HFFc6 (cell line): ENCODE data around the gene RBM26. TPM values are rescaled to one million over a fixed set of nuclear protein-coding genes. Genes with fewer than 3 reads are reported as not detected.

Experiments
- DNase-seq: peaks from one replicate; pipeline ENCODE4 v3.0.0-alpha.2; 2018
- H3K27ac Mint-ChIP-seq: 2 replicates; pipeline ENCODE4 v1.8.0; 2020; ENCODE audit warnings: mild to moderate bottlenecking, mixed read lengths
- H3K27me3 Mint-ChIP-seq: 2 replicates; pipeline ENCODE4 v1.8.0; 2021; ENCODE audit warnings: mild to moderate bottlenecking, moderate library complexity, mixed read lengths; ENCODE audit not compliant: insufficient read depth
- H3K36me3 Mint-ChIP-seq: 2 replicates; pipeline ENCODE4 v1.8.0; 2021; ENCODE audit warnings: low read depth, mixed read lengths
- H3K4me1 Mint-ChIP-seq: 2 replicates; pipeline ENCODE4 v1.8.0; 2020; ENCODE audit warnings: low read depth, mixed read lengths
- H3K4me3 Mint-ChIP-seq: 2 replicates; pipeline ENCODE4 v1.8.0; 2020; ENCODE audit warnings: mild to moderate bottlenecking, moderate library complexity, mixed read lengths
- H3K9me3 Mint-ChIP-seq: 2 replicates; pipeline ENCODE4 v1.8.0; 2020; ENCODE audit warnings: mild to moderate bottlenecking, mixed read lengths
- total RNA-seq, 6 experiments: library from RNA; stranded (reverse); fragmentation: NEBNext Ultra II Directional; extraction: Animal tissue kit (Norgen Biotek cat#: 25700); gene quantifications; 2 replicates in 1 of 6; 3 replicates in 5 of 6; pipeline ENCODE4 v1.2.3, GENCODE V29; 2021
- TF ChIP-seq, protein P1 (sequence below): fragments of 200-600 bp; sonication (generic); IDR thresholded peaks from 2 replicates; pipeline ENCODE4 v1.5.0; 2021; ENCODE audit warnings: antibody characterized with exemption, mild to moderate bottlenecking

The RBM26 gene
- total RNA-seq, 6 experiments from 2014 or later = 28.5 to 37.6 (median 33.3) TPM

DNA sequence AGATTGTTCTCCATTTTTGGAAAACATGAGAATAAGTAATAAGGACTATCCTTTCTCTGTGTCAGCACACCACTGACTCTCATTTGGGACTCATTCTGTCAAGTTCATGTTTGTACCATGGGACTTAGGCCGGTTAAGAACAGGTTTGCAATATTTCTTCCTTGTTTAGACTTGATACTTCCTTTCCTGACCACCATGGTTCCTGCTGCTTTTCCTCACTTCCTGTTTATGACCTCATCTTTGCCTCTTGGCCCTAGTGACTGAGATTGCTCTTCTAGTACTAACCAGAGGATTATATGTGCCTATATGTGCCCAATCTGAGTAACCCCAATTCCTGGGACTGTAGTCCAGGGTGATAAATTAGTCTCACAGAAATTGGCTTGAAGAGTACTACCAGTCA, 42.4 kb upstream of the RBM26 start:
- H3K27me3 Mint-ChIP-seq = no peaks in the 10 kb centered on the region
- no peak overlapping the region for H3K4me3 Mint-ChIP-seq
- H3K36me3 Mint-ChIP-seq = no peaks in the 10 kb centered on the region
- DNase-seq = no peak
- peaks cover 43% of the 10 kb centered on the region for H3K4me1 Mint-ChIP-seq
- no peaks in the 10 kb centered on the region for H3K9me3 Mint-ChIP-seq
- TF ChIP-seq, protein P1, sequence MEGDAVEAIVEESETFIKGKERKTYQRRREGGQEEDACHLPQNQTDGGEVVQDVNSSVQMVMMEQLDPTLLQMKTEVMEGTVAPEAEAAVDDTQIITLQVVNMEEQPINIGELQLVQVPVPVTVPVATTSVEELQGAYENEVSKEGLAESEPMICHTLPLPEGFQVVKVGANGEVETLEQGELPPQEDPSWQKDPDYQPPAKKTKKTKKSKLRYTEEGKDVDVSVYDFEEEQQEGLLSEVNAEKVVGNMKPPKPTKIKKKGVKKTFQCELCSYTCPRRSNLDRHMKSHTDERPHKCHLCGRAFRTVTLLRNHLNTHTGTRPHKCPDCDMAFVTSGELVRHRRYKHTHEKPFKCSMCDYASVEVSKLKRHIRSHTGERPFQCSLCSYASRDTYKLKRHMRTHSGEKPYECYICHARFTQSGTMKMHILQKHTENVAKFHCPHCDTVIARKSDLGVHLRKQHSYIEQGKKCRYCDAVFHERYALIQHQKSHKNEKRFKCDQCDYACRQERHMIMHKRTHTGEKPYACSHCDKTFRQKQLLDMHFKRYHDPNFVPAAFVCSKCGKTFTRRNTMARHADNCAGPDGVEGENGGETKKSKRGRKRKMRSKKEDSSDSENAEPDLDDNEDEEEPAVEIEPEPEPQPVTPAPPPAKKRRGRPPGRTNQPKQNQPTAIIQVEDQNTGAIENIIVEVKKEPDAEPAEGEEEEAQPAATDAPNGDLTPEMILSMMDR = no peak
- no peak overlapping the region for H3K27ac Mint-ChIP-seq

DNA sequence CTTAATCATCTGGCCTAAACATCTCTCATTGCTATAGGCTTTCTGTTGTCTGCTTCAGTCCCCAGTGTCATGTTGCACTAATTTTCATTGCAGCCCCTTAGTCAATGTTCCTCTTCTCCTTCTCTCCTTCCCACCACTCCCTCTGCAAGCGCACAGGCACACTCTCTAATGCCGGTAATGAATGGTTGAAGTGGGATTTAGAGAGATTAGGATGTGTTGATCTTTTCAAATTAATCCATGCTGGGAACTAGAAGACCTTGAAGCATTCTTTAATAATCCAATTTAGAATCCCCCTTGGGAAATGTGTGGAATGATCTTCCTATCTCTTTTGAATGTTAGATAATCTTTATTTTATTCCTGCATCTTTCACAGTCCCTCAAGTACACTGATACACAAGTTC, 41.7 kb upstream of the RBM26 start:
- no peaks in the 10 kb centered on the region for H3K27me3 Mint-ChIP-seq
- no peaks in the 10 kb centered on the region for H3K9me3 Mint-ChIP-seq
- H3K36me3 Mint-ChIP-seq = no peaks in the 10 kb centered on the region
- no peak overlapping the region for H3K27ac Mint-ChIP-seq
- H3K4me3 Mint-ChIP-seq = no peak overlapping the region
- peaks cover 40% of the 10 kb centered on the region for H3K4me1 Mint-ChIP-seq
- DNase-seq = no peak
- TF ChIP-seq, protein P1 = no peak

GRCh38 chr13:79447141-79447540, 41.1 kb upstream of the RBM26 start:
- Mint-ChIP-seq H3K27ac (no peak overlapping the region), H3K27me3 (no peaks in the 10 kb centered on the region), H3K9me3 (no peaks in the 10 kb centered on the region), H3K36me3 (no peaks in the 10 kb centered on the region), H3K4me3 (no peak overlapping the region), H3K4me1 (peaks cover 40% of the 10 kb centered on the region)
- TF ChIP-seq, protein P1 = no peak
- no peak for DNase-seq

GRCh38 chr13:79445968-79446645, 40.1 kb upstream of the RBM26 start:
- Mint-ChIP-seq H3K27me3 (no peaks in the 10 kb centered on the region; the same call in 1 of the 2 replicates), H3K9me3 (no peaks in the 10 kb centered on the region), H3K27ac (no peak overlapping the region), H3K36me3 (no peaks in the 10 kb centered on the region), H3K4me1 (peaks cover 40% of the 10 kb centered on the region), H3K4me3 (no peak overlapping the region)
- TF ChIP-seq, protein P1 = no peak
- no peak for DNase-seq

DNA sequence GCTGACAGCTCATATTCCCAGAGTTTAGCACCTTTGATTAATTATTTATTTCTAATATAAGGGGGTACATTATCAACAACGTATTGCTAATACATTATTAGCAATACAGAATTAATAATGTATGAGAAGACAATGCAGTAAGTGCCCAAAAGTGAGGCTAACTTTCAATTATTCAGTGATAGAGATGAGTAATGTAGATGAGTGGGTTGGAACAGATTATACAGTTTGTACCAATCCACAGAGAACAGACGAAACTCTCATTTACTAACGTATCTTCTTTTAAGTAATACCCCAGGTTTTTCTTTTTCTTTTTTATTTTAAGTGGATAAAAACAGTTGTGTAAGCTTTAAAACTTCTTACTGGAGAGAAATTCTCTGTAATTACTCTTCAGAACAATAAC, 36.7 kb upstream of the RBM26 start:
- H3K9me3 Mint-ChIP-seq = no peaks in the 10 kb centered on the region
- no peaks in the 10 kb centered on the region for H3K36me3 Mint-ChIP-seq
- TF ChIP-seq, protein P1 = no peak
- H3K4me3 Mint-ChIP-seq = no peak overlapping the region
- H3K4me1 Mint-ChIP-seq = peaks cover 31% of the 10 kb centered on the region
- H3K27ac Mint-ChIP-seq = no peak overlapping the region
- no peaks in the 10 kb centered on the region; the same call in 1 of the 2 replicates for H3K27me3 Mint-ChIP-seq
- DNase-seq = no peak
